K562 (cell line): ENCODE data around the gene ART1. TPM values are rescaled to one million over a fixed set of nuclear protein-coding genes. Genes with fewer than 3 reads are reported as not detected.
A peak's percentile ranks its signal among the peaks of the same experiment; 100 is the strongest.

Source experiments
- ATAC-seq: fragments of 200-7000 bp; cut with Tn5 transposase; 3 replicates; pipeline ENCODE4 v1.9.1; 2020; ENCODE audit warnings: moderate library complexity
- BruUV-seq: library from RNA; stranded (reverse); fragments of 400-500 nt; replicated peaks from 2 replicates; lab custom pipeline; 2021; lab: Mats Ljungman, UMichigan
- CTCF ChIA-PET: fragments of 300-600 bp; formaldehyde crosslinking; extraction: SDS; loops from one replicate; lab custom pipeline; 2021; ENCODE audit warnings: low intra/inter-chr PET ratio; lab: Yijun Ruan, JAX
- POLR2A ChIA-PET: fragments of 300-600, 350-650 bp; sonication (Branson Sonifier 250); formaldehyde crosslinking; extraction: SDS; loops from one replicate; lab custom pipeline; 2021; ENCODE audit warnings: antibody characterized with exemption, inconsistent platforms; lab: Yijun Ruan, JAX
- DNase-seq, 4 experiments: peaks; one replicate each; pipeline versions ENCODE4 v3.0.0 to v3.0.0-alpha.2; 2011 to 2018; ENCODE audit warnings: low spot score in 3 of 4, mixed read lengths in 3 of 4; ENCODE audit errors: extremely low read depth in 1 of 4
- FAIRE-seq: peaks from 2 replicates; lab custom pipeline; 2011; peaks lifted over from hg19 to GRCh38; lab: Jason Lieb, UNC
- H2AFZ ChIP-seq: 2 replicates; pipeline ENCODE4 v1.6.0; 2011; ENCODE audit warnings: low read depth, low read length, control low read depth, inconsistent platforms
- H3K27ac ChIP-seq: fragments of 200-600 bp; 3 replicates; pipeline ENCODE4 v1.8.0; 2011; ENCODE audit warnings: low read depth, mild to moderate bottlenecking, control low read depth, inconsistent platforms, low read length, moderate library complexity, mixed read lengths; ENCODE audit errors: extremely low read depth
- H3K27me3 ChIP-seq, 2 experiments: fragments of 300-600 bp in 1 of 2; 2 replicates in 1 of 2; 3 replicates in 1 of 2; pipeline versions ENCODE4 v1.6.0 to v1.8.0; 2011; ENCODE audit warnings: inconsistent platforms in 2 of 2, low read length in 2 of 2, mild to moderate bottlenecking in 1 of 2, mixed read lengths in 1 of 2, moderate library complexity in 1 of 2; ENCODE audit not compliant: control insufficient read depth in 2 of 2, insufficient read depth in 2 of 2
- H3K36me3 ChIP-seq: fragments of 300-600 bp; 3 replicates; pipeline ENCODE4 v1.8.0; 2011; ENCODE audit warnings: mild to moderate bottlenecking, low read length, inconsistent platforms; ENCODE audit not compliant: control insufficient read depth, insufficient read depth
- H3K4me1 ChIP-seq, 2 experiments: fragments of 200-600 bp in 1 of 2; replicated peaks in 1 of 2; 2 replicates in 1 of 2; 3 replicates in 1 of 2; pipeline versions ENCODE4 v1.5.1 to v1.8.0; 2011; ENCODE audit warnings: inconsistent platforms in 2 of 2, low read length in 2 of 2, mild to moderate bottlenecking in 1 of 2, mixed read lengths in 1 of 2, moderate library complexity in 1 of 2; ENCODE audit not compliant: control insufficient read depth in 2 of 2, insufficient read depth in 2 of 2
- H3K4me2 ChIP-seq: 2 replicates; pipeline ENCODE4 v1.6.1; 2011; ENCODE audit warnings: low read length, control low read depth, inconsistent platforms, mixed read lengths; ENCODE audit not compliant: insufficient read depth
- H3K4me3 ChIP-seq: fragments of 200-600 bp; sonication (generic), shearing (Covaris generic); 2 replicates; pipeline ENCODE4 v1.5.1; 2016; ENCODE audit warnings: control low read depth, inconsistent platforms
- H3K79me2 ChIP-seq: fragments of 200-600 bp; 3 replicates; pipeline ENCODE4 v1.8.0; 2011; ENCODE audit warnings: low read length, inconsistent platforms; ENCODE audit not compliant: control insufficient read depth, insufficient read depth
- H3K9ac ChIP-seq, 2 experiments: 2 replicates each; pipeline versions ENCODE4 v1.6.0 to v1.6.1; 2011; ENCODE audit warnings: low read depth in 2 of 2, low read length in 2 of 2, control low read depth in 1 of 2, inconsistent platforms in 1 of 2, mild to moderate bottlenecking in 1 of 2, mixed read lengths in 1 of 2; ENCODE audit not compliant: insufficient read depth in 1 of 2
- H3K9me1 ChIP-seq: one replicate; pipeline ENCODE4 v1.6.0; 2011; ENCODE audit warnings: inconsistent platforms, mild to moderate bottlenecking, low read length, moderate library complexity; ENCODE audit not compliant: control insufficient read depth, insufficient read depth
- H3K9me3 ChIP-seq: replicated peaks from 2 replicates; pipeline ENCODE4 v1.5.1; 2011; ENCODE audit warnings: low read depth, low read length, inconsistent platforms; ENCODE audit not compliant: control insufficient read depth, insufficient read depth
- H4K20me1 ChIP-seq: replicated peaks from 2 replicates; pipeline ENCODE4 v1.6.1; 2011; ENCODE audit warnings: low read length, inconsistent platforms, mixed read lengths; ENCODE audit not compliant: control insufficient read depth, insufficient read depth
- CBX3 ChIP-seq, 2 experiments: IDR thresholded peaks; 1 replicate in 1 of 2; 2 replicates in 1 of 2; pipeline ENCODE4 v1.6.1; 2012; ENCODE audit warnings: inconsistent platforms in 2 of 2, low read length in 2 of 2, borderline replicate concordance in 1 of 2, control low read depth in 1 of 2
- FOXP1 ChIP-seq: sonication (generic); formaldehyde crosslinking; IDR thresholded peaks from 2 replicates; pipeline ENCODE4 v1.8.0; 2022; ENCODE audit warnings: mild to moderate bottlenecking, missing genetic modification reagents
- SETDB1 ChIP-seq: IDR thresholded peaks from one replicate; pipeline ENCODE4 v1.6.1; 2012; ENCODE audit warnings: low read length, control low read depth, inconsistent platforms
- XRCC4 ChIP-seq: IDR thresholded peaks from one replicate; pipeline ENCODE4 v1.6.1; 2011; ENCODE audit not compliant: insufficient read depth, insufficient read length; ENCODE audit errors: extremely low read depth
- ZNF133 ChIP-seq: fragments of 250-450 bp; sonication (Bioruptor Pico); IDR thresholded peaks from 2 replicates; pipeline ENCODE4 v1.4.0; 2020; ENCODE audit warnings: mild to moderate bottlenecking
- ZNF696 ChIP-seq: fragments of 250-450 bp; sonication (Bioruptor Pico); conservative IDR thresholded peaks from 2 replicates; pipeline ENCODE4 v1.4.0; 2020; ENCODE audit warnings: mild to moderate bottlenecking, moderate library complexity
- WGBS: fragments of 100-300 bp; shearing (Covaris generic); methylation state at CpG from one replicate; pipeline ENCODE4 v1.1.6; 2016; ENCODE audit warnings: low coverage, mixed read lengths; ENCODE audit not compliant: insufficient coverage; ENCODE audit errors: missing lambda C conversion rate; 5-methylcytosine and 5-hydroxymethylcytosine counted together
- in situ Hi-C: fragments of 300-500 bp; cut with MboI; formaldehyde crosslinking; loops from 4 replicates; pipeline ENCODE4 v1.15.0; 2018; ENCODE audit warnings: inconsistent platforms, mixed read lengths
- intact Hi-C: fragments of 100-400 bp; cut with micrococcal nuclease; formaldehyde crosslinking; loops from 2 replicates; pipeline ENCODE4 v1.14.2; 2022
- polyA plus RNA-seq, 8 experiments: library from polyadenylated mRNA; depleted of rRNA in 4 of 8; stranded (reverse) in 5 of 8; unstranded in 3 of 8; fragments of >200 nt; fragmentation: Nextera tagmentation in 2 of 8; fragmentation: Illumina TruSeq in 1 of 8; extraction: Ambion mirVana in 2 of 8; extraction: Trizol in 1 of 8; gene quantifications; 2 replicates each; pipeline versions ENCODE4 v1.2.1 to v1.2.3, GENCODE V29; 2011 to 2014; ENCODE audit warnings: inconsistent platforms in 1 of 8, missing spikeins in 1 of 8
- total RNA-seq, 7 experiments: library from RNA; depleted of rRNA in 6 of 7; stranded (reverse); fragments of >200 nt in 6 of 7; fragmentation: Illumina TruSeq in 2 of 7; extraction: Trizol in 2 of 7; gene quantifications; 2 replicates each; pipeline versions ENCODE4 v1.2.1 to v1.2.3, GENCODE V29; 2011 to 2021; ENCODE audit warnings: low replicate concordance in 1 of 7
- TF ChIP-seq, protein P1 (sequence below): fragments of 250-450 bp; sonication (Bioruptor Pico); IDR thresholded peaks from 2 replicates; pipeline ENCODE4 v1.8.0; 2021; ENCODE audit warnings: moderate library complexity, mild to moderate bottlenecking, inconsistent platforms
- TF ChIP-seq, protein P2 (sequence below), 3 experiments: fragments of 200-800 bp in 1 of 3; fragments of 250-450 bp in 1 of 3; fragments of 450-650 bp in 1 of 3; sonication (Bioruptor Pico) in 1 of 3; sonication (Bioruptor generic) in 1 of 3; formaldehyde crosslinking in 1 of 3; IDR thresholded peaks; 2 replicates each; pipeline versions ENCODE4 v1.6.1 to v1.8.0; 2016 to 2022; ENCODE audit warnings: mild to moderate bottlenecking in 2 of 3, missing genetic modification characterization in 2 of 3, missing compliant biosample characterization in 1 of 3, moderate library complexity in 1 of 3

The ART1 gene
- total and polyA plus RNA-seq, 9 of the 15 experiments (the other 6 are each of a cell fraction or from before 2014, with no cell fraction given) = not detected

DNA sequence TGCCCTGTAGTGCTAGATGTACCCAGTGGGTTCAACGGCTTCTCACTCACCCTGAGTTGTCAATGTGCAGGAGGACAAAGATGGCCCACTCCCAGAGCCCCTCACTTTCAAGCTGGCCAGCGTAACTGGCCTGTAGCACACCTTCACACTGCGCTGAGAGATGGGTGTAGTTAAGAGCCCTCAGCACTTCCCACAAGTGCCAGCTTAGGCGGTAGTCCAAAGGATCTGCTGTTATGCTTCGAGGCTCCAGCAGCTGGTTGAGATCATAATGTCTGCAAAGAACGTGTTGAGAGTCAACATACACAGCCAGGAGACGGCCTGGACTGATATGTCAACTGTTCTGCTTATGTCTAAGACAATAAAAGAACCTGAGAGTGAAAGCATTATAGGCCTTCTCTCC is 41.0 kb downstream of the ART1 start:
- Histone ChIP-seq H3K79me2 (no peaks in the 10 kb centered on the region), H4K20me1 (no peaks in the 10 kb centered on the region; the same call in 1 of the 2 replicates), H3K36me3 (peaks cover 83% of the 10 kb centered on the region), H3K9me1 (no peaks in the 10 kb centered on the region), H2AFZ (no peak overlapping the region), H3K4me3 (no peak overlapping the region), H3K4me2 (no peak overlapping the region), H3K9ac (peak overlapping the region in 1 of 2 experiments; percentile 21; a peak in 1 of 4 replicates), H3K4me1 (peaks cover 0 to 5% of the 10 kb centered on the region in 2 experiments; a peak in 3 of 5 replicates), H3K27ac (no peak overlapping the region), H3K27me3 (no peaks in the 10 kb centered on the region), H3K9me3 (no peaks in the 10 kb centered on the region)
- in situ Hi-C loops = no loop called here
- ChIA-PET POLR2A (no interaction called here), CTCF (no interaction called here)
- no peak for FAIRE-seq
- 94% methylated on average over 7 of the region's 7 CpGs for WGBS
- peak; percentile 25; the same call in 2 of the 3 replicates for ATAC-seq
- TF ChIP-seq ZNF133 (no peak), ZNF696 (CRISPR knock-in tag) (no peak)
- TF ChIP-seq, protein P1, sequence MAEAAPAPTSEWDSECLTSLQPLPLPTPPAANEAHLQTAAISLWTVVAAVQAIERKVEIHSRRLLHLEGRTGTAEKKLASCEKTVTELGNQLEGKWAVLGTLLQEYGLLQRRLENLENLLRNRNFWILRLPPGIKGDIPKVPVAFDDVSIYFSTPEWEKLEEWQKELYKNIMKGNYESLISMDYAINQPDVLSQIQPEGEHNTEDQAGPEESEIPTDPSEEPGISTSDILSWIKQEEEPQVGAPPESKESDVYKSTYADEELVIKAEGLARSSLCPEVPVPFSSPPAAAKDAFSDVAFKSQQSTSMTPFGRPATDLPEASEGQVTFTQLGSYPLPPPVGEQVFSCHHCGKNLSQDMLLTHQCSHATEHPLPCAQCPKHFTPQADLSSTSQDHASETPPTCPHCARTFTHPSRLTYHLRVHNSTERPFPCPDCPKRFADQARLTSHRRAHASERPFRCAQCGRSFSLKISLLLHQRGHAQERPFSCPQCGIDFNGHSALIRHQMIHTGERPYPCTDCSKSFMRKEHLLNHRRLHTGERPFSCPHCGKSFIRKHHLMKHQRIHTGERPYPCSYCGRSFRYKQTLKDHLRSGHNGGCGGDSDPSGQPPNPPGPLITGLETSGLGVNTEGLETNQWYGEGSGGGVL (CRISPR knock-in tag) = no peak
- intact Hi-C loops = no loop called here
- BruUV-seq = no TSS peak
- DNase-seq = no peak

DNA sequence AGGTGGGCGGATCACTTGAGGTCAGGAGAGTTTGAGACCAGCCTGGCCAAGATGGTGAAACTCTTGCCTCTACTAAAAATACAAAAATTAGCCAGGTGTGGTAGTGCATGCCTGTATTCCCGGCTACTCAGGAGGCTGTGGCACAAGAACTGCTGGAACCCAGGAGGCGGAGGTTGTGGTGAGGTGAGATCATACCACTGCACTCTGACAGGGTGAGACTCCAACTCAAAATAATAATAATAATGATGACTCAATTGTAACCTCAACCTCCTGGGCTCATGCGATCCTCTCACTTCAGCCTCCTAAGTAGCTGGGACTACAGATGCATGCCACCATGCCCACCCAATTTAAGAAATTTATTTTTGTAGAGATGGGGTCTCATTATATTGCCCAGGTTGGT is 41.8 kb downstream of the ART1 start:
- in situ Hi-C loops (no loop called here), intact Hi-C loops (no loop called here)
- H4K20me1 ChIP-seq = no peaks in the 10 kb centered on the region; the same call in 1 of the 2 replicates
- H3K36me3 ChIP-seq = peaks cover 83% of the 10 kb centered on the region
- CTCF ChIA-PET = no interaction called here
- H3K9me1 ChIP-seq = no peaks in the 10 kb centered on the region
- WGBS = 58% methylated on average over 4 of the region's 4 CpGs
- no peak for TF ChIP-seq SETDB1
- TF ChIP-seq CBX3 (IDR thresholded peaks at IDR 0.05; ENCODE audit: borderline replicate concordance in 1 of 2, low read length in 2 of 2) = no peak
- TF ChIP-seq FOXP1 (CRISPR knock-in tag) = no peak
- TF ChIP-seq, protein P2, sequence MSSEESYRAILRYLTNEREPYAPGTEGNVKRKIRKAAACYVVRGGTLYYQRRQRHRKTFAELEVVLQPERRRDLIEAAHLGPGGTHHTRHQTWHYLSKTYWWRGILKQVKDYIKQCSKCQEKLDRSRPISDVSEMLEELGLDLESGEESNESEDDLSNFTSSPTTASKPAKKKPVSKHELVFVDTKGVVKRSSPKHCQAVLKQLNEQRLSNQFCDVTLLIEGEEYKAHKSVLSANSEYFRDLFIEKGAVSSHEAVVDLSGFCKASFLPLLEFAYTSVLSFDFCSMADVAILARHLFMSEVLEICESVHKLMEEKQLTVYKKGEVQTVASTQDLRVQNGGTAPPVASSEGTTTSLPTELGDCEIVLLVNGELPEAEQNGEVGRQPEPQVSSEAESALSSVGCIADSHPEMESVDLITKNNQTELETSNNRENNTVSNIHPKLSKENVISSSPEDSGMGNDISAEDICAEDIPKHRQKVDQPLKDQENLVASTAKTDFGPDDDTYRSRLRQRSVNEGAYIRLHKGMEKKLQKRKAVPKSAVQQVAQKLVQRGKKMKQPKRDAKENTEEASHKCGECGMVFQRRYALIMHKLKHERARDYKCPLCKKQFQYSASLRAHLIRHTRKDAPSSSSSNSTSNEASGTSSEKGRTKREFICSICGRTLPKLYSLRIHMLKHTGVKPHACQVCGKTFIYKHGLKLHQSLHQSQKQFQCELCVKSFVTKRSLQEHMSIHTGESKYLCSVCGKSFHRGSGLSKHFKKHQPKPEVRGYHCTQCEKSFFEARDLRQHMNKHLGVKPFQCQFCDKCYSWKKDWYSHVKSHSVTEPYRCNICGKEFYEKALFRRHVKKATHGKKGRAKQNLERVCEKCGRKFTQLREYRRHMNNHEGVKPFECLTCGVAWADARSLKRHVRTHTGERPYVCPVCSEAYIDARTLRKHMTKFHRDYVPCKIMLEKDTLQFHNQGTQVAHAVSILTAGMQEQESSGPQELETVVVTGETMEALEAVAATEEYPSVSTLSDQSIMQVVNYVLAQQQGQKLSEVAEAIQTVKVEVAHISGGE (CRISPR knock-in tag; IDR thresholded peaks at IDR 0.05) = no peak
- no peak for TF ChIP-seq XRCC4
- POLR2A ChIA-PET = no interaction called here
- H3K4me2 ChIP-seq = no peak overlapping the region
- H3K9ac ChIP-seq = no peak overlapping the region
- FAIRE-seq (no peak), DNase-seq (no peak), ATAC-seq (no peak)
- no peaks in the 10 kb centered on the region for H3K27me3 ChIP-seq
- H3K27ac ChIP-seq = no peak overlapping the region
- H3K9me3 ChIP-seq = no peaks in the 10 kb centered on the region
- no peak overlapping the region for H3K4me3 ChIP-seq
- H3K79me2 ChIP-seq = no peaks in the 10 kb centered on the region
- H2AFZ ChIP-seq = no peak overlapping the region
- no TSS peak for BruUV-seq
- peaks cover 0 to 5% of the 10 kb centered on the region in 2 experiments; a peak in 3 of 5 replicates for H3K4me1 ChIP-seq
